SK-N-SH (cell line): ENCODE results near the gene TNFRSF12A. TPM values are rescaled to one million over a fixed set of nuclear protein-coding genes. Genes with fewer than 3 reads are reported as not detected.

Experiments
- CTCF ChIA-PET: fragments of 300-600, 350-600 bp; formaldehyde crosslinking; extraction: SDS; loops from one replicate; lab custom pipeline; 2021; lab: Yijun Ruan, JAX
- POLR2A ChIA-PET: fragments of 350-600 bp; sonication (Branson Sonifier 250); formaldehyde crosslinking; extraction: SDS; loops from one replicate; lab custom pipeline; 2020; ENCODE audit warnings: antibody characterized with exemption, inconsistent platforms; lab: Yijun Ruan, JAX
- DNase-seq: peaks from one replicate; pipeline ENCODE4 v3.0.0; 2012
- H2AFZ ChIP-seq: fragments of 200-600 bp; sonication (generic); 2 replicates; pipeline ENCODE4 v1.8.1; 2016; ENCODE audit warnings: antibody characterized with exemption, mild to moderate bottlenecking, low read depth
- H3F3A ChIP-seq: fragments of 200-600 bp; sonication (generic); replicated peaks from 2 replicates; pipeline ENCODE3; 2016; ENCODE audit warnings: antibody characterized with exemption, mild to moderate bottlenecking; ENCODE audit not compliant: insufficient read depth
- H3K27ac ChIP-seq, 2 experiments: fragments of 200-500 bp in 1 of 2; fragments of 200-600 bp in 1 of 2; sonication (Bioruptor generic) in 1 of 2; sonication (generic), shearing (Covaris generic) in 1 of 2; 2 replicates each; pipeline versions ENCODE4 v1.5.1 to v1.6.1; 2014 to 2016; ENCODE audit warnings: low read depth in 2 of 2, inconsistent platforms in 1 of 2, low read length in 1 of 2, mild to moderate bottlenecking in 1 of 2, mixed read lengths in 1 of 2
- H3K27me3 ChIP-seq: fragments of 200-600 bp; sonication (generic), shearing (Covaris generic); 2 replicates; pipeline ENCODE4 v1.6.1; 2016; ENCODE audit warnings: mixed run types; ENCODE audit not compliant: insufficient read depth
- H3K36me3 ChIP-seq, 2 experiments: fragments of 200-500 bp in 1 of 2; fragments of 200-600 bp in 1 of 2; sonication (Bioruptor generic) in 1 of 2; sonication (generic) in 1 of 2; replicated peaks in 1 of 2; 2 replicates each; pipeline versions ENCODE3 to v1.5.1; 2014 to 2016; ENCODE audit warnings: low read length in 1 of 2, mild to moderate bottlenecking in 1 of 2; ENCODE audit not compliant: insufficient read depth in 2 of 2, control insufficient read depth in 1 of 2
- H3K4me1 ChIP-seq, 2 experiments: fragments of 200-500 bp in 1 of 2; fragments of 200-600 bp in 1 of 2; sonication (Bioruptor generic) in 1 of 2; sonication (generic), shearing (Covaris generic) in 1 of 2; 2 replicates each; pipeline versions ENCODE4 v1.5.1 to v1.6.1; 2014 to 2016; ENCODE audit warnings: low read depth in 1 of 2, low read length in 1 of 2, mixed run types in 1 of 2; ENCODE audit not compliant: insufficient read depth in 2 of 2, control insufficient read depth in 1 of 2
- H3K4me2 ChIP-seq: fragments of 200-600 bp; sonication (generic), shearing (Covaris generic); 2 replicates; pipeline ENCODE4 v1.6.1; 2017; ENCODE audit warnings: mixed run types
- H3K4me3 ChIP-seq, 2 experiments: fragments of 200-500 bp in 1 of 2; fragments of 200-600 bp in 1 of 2; sonication (Bioruptor generic) in 1 of 2; sonication (generic), shearing (Covaris generic) in 1 of 2; 2 replicates each; pipeline versions ENCODE4 v1.5.1 to v1.8.1; 2014 to 2016; ENCODE audit warnings: low read depth in 2 of 2, inconsistent platforms in 1 of 2, low read length in 1 of 2, mild to moderate bottlenecking in 1 of 2, mixed read lengths in 1 of 2, moderate library complexity in 1 of 2
- H3K79me2 ChIP-seq: fragments of 200-600 bp; sonication (generic); 2 replicates; pipeline ENCODE4 v1.8.1; 2017; ENCODE audit warnings: mild to moderate bottlenecking; ENCODE audit not compliant: insufficient read depth
- H3K9ac ChIP-seq: fragments of 200-600 bp; sonication (generic); 2 replicates; pipeline ENCODE4 v1.6.1; 2017; ENCODE audit warnings: mixed run types
- H3K9me2 ChIP-seq: fragments of 200-600 bp; sonication (generic); 2 replicates; pipeline ENCODE4 v1.6.1; 2017; ENCODE audit warnings: mixed run types
- H3K9me3 ChIP-seq: fragments of 200-600 bp; sonication (generic); 2 replicates; pipeline ENCODE4 v1.6.1; 2017; ENCODE audit warnings: mixed run types, mild to moderate bottlenecking, moderate library complexity
- H4K20me1 ChIP-seq: fragments of 200-600 bp; sonication (generic); 2 replicates; pipeline ENCODE4 v1.6.1; 2017; ENCODE audit warnings: mild to moderate bottlenecking, mixed run types; ENCODE audit not compliant: insufficient read depth
- CHD2 ChIP-seq: fragments of 150-350 bp; IDR thresholded peaks from 2 replicates; pipeline ENCODE4 v1.6.1; 2018; ENCODE audit warnings: low read length; ENCODE audit not compliant: partially characterized antibody
- ELF1 ChIP-seq: IDR thresholded peaks from 2 replicates; pipeline ENCODE4 v1.4.0; 2012
- EP300 ChIP-seq, 2 experiments: IDR thresholded peaks; 2 replicates each; pipeline versions ENCODE4 v1.4.0 to v1.6.1; 2012; ENCODE audit warnings: borderline replicate concordance in 1 of 2, low read depth in 1 of 2, low read length in 1 of 2
- FOXM1 ChIP-seq: IDR thresholded peaks from 2 replicates; pipeline ENCODE4 v1.4.0; 2012; ENCODE audit warnings: low read depth, mild to moderate bottlenecking
- GATA2 ChIP-seq: sonication (generic); formaldehyde crosslinking; IDR thresholded peaks from 2 replicates; pipeline ENCODE4 v1.5.0; 2020; ENCODE audit warnings: mild to moderate bottlenecking, missing genetic modification reagents
- NRF1 ChIP-seq: IDR thresholded peaks from 2 replicates; pipeline ENCODE4 v1.6.1; 2012; ENCODE audit warnings: low read depth, mild to moderate bottlenecking, low read length
- PBX3 ChIP-seq: IDR thresholded peaks from 2 replicates; pipeline ENCODE4; 2012
- POLR2AphosphoS5 ChIP-seq: IDR thresholded peaks from 2 replicates; pipeline ENCODE4 v1.6.1; 2012; ENCODE audit warnings: low read depth, low read length
- RCOR1 ChIP-seq: fragments of 150-350 bp; IDR thresholded peaks from 2 replicates; pipeline ENCODE4 v1.6.1; 2017; ENCODE audit warnings: antibody characterized with exemption, low read length
- RFX5 ChIP-seq: IDR thresholded peaks from 2 replicates; pipeline ENCODE4 v1.6.1; 2012; ENCODE audit warnings: mild to moderate bottlenecking, improper control_type of control experiment, low read length
- TAF1 ChIP-seq: IDR thresholded peaks from 2 replicates; pipeline ENCODE4 v1.6.1; 2012; ENCODE audit warnings: low read depth, mild to moderate bottlenecking, low read length, moderate library complexity, borderline replicate concordance
- TCF12 ChIP-seq: IDR thresholded peaks from 2 replicates; pipeline ENCODE4 v1.4.0; 2012
- WGBS: methylation state at CpG from one replicate; pipeline ENCODE4 v1.1.6; 2017; ENCODE audit warnings: low lambda C conversion rate; 5-methylcytosine and 5-hydroxymethylcytosine counted together
- polyA plus RNA-seq, 3 experiments: library from polyadenylated mRNA; depleted of rRNA; stranded (reverse); fragments of >200 nt; gene quantifications; 2 replicates each; pipeline ENCODE4 v1.2.3, GENCODE V29; 2012
- TF ChIP-seq, protein P1 (sequence below): fragments of 200-600 bp; sonication (generic); IDR thresholded peaks from 2 replicates; pipeline ENCODE4 v1.6.1; 2017; ENCODE audit warnings: antibody characterized with exemption, mild to moderate bottlenecking, moderate library complexity
- TF ChIP-seq, protein P2 (sequence below): fragments of 150-350 bp; IDR thresholded peaks from 2 replicates; pipeline ENCODE4 v1.6.1; 2016; ENCODE audit warnings: mild to moderate bottlenecking, low read depth, low read length
- TF ChIP-seq, protein P3 (sequence below): IDR thresholded peaks from 2 replicates; pipeline ENCODE4 v1.6.1; 2012; ENCODE audit warnings: mild to moderate bottlenecking, low read depth, low read length, moderate library complexity
- TF ChIP-seq, protein P4 (sequence below): fragments of 150-350 bp; IDR thresholded peaks from 2 replicates; pipeline ENCODE4 v1.6.1; 2017; ENCODE audit warnings: antibody characterized with exemption, low read length, low read depth, borderline replicate concordance

The TNFRSF12A gene
- polyA plus RNA-seq, 1 of the 3 experiments (the other 2 are of a cell fraction), result 374 TPM

- TF ChIP-seq, protein P1, sequence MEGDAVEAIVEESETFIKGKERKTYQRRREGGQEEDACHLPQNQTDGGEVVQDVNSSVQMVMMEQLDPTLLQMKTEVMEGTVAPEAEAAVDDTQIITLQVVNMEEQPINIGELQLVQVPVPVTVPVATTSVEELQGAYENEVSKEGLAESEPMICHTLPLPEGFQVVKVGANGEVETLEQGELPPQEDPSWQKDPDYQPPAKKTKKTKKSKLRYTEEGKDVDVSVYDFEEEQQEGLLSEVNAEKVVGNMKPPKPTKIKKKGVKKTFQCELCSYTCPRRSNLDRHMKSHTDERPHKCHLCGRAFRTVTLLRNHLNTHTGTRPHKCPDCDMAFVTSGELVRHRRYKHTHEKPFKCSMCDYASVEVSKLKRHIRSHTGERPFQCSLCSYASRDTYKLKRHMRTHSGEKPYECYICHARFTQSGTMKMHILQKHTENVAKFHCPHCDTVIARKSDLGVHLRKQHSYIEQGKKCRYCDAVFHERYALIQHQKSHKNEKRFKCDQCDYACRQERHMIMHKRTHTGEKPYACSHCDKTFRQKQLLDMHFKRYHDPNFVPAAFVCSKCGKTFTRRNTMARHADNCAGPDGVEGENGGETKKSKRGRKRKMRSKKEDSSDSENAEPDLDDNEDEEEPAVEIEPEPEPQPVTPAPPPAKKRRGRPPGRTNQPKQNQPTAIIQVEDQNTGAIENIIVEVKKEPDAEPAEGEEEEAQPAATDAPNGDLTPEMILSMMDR, result no peak
- TF ChIP-seq CHD2, result no peak
- TF ChIP-seq POLR2AphosphoS5, result no peak; the same call in 1 of the 2 replicates
- TF ChIP-seq GATA2, result no peak
- no peak for TF ChIP-seq TCF12
- TF ChIP-seq PBX3, result no peak
- TF ChIP-seq NRF1, result no peak
- no peak for TF ChIP-seq RFX5
- TF ChIP-seq FOXM1, result 0 out of 2 replicates have a peak, but pooled peaks have one; percentile 9
- TF ChIP-seq, protein P2, sequence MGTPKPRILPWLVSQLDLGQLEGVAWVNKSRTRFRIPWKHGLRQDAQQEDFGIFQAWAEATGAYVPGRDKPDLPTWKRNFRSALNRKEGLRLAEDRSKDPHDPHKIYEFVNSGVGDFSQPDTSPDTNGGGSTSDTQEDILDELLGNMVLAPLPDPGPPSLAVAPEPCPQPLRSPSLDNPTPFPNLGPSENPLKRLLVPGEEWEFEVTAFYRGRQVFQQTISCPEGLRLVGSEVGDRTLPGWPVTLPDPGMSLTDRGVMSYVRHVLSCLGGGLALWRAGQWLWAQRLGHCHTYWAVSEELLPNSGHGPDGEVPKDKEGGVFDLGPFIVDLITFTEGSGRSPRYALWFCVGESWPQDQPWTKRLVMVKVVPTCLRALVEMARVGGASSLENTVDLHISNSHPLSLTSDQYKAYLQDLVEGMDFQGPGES, result no peak
- TF ChIP-seq TAF1, result no peak
- TF ChIP-seq, protein P3, sequence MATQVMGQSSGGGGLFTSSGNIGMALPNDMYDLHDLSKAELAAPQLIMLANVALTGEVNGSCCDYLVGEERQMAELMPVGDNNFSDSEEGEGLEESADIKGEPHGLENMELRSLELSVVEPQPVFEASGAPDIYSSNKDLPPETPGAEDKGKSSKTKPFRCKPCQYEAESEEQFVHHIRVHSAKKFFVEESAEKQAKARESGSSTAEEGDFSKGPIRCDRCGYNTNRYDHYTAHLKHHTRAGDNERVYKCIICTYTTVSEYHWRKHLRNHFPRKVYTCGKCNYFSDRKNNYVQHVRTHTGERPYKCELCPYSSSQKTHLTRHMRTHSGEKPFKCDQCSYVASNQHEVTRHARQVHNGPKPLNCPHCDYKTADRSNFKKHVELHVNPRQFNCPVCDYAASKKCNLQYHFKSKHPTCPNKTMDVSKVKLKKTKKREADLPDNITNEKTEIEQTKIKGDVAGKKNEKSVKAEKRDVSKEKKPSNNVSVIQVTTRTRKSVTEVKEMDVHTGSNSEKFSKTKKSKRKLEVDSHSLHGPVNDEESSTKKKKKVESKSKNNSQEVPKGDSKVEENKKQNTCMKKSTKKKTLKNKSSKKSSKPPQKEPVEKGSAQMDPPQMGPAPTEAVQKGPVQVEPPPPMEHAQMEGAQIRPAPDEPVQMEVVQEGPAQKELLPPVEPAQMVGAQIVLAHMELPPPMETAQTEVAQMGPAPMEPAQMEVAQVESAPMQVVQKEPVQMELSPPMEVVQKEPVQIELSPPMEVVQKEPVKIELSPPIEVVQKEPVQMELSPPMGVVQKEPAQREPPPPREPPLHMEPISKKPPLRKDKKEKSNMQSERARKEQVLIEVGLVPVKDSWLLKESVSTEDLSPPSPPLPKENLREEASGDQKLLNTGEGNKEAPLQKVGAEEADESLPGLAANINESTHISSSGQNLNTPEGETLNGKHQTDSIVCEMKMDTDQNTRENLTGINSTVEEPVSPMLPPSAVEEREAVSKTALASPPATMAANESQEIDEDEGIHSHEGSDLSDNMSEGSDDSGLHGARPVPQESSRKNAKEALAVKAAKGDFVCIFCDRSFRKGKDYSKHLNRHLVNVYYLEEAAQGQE, result no peak
Observed at GRCh38 chr16:3022684-3023414, 2.7 kb downstream of the TNFRSF12A start (continued).

DNA sequence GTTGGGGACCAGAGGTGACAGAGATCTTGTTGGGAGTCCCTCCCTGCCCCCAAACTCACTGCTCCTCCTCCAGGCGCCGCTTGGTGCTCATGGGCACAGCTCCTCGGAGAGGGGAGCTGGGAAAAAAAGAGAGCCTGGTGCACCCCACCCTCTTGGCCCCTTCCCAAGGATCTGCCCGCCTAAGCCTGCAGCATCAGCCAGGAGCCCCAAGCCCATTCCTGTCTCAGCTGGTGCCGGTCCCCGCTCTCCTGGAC, 3.2 kb downstream of the TNFRSF12A start:
- Histone ChIP-seq H3K27ac (peak overlapping the region; percentile 94 to 99), H3K27me3 (no peaks in the 10 kb centered on the region), H2AFZ (no peak overlapping the region), H4K20me1 (peaks cover 11% of the 10 kb centered on the region), H3K36me3 (peaks cover 21 to 26% of the 10 kb centered on the region in 2 experiments), H3K9me3 (no peaks in the 10 kb centered on the region), H3K9ac (peak overlapping the region; percentile 100), H3K4me2 (peak overlapping the region; percentile 99), H3F3A (peaks cover 51% of the 10 kb centered on the region), H3K9me2 (no peaks in the 10 kb centered on the region), H3K4me1 (peaks cover 8 to 28% of the 10 kb centered on the region in 2 experiments; a peak in 3 of 4 replicates), H3K79me2 (peaks cover 11% of the 10 kb centered on the region; the same call in 1 of the 2 replicates), H3K4me3 (peak overlapping the region; percentile 80 to 88)
- ChIA-PET POLR2A (no interaction called here), CTCF (interaction anchor here (0.7 to 8.5 kb wide), 5 partner anchors 8 to 66 kb away, joined by 3 to 111 read pairs (median 4); no protein-coding TSS in a partner anchor)
- 0% methylated on average over 1 of the region's 6 CpGs for WGBS
- TF ChIP-seq, protein P4, sequence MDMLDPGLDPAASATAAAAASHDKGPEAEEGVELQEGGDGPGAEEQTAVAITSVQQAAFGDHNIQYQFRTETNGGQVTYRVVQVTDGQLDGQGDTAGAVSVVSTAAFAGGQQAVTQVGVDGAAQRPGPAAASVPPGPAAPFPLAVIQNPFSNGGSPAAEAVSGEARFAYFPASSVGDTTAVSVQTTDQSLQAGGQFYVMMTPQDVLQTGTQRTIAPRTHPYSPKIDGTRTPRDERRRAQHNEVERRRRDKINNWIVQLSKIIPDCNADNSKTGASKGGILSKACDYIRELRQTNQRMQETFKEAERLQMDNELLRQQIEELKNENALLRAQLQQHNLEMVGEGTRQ, result no peak
- peak; percentile 5; the same call in 1 of the 2 replicates for TF ChIP-seq ELF1
- TF ChIP-seq PBX3, result no peak; the same call in none of the 2 replicates
- no peak; the same call in 1 of the 2 replicates for TF ChIP-seq POLR2AphosphoS5
- peak in 1 of 2 experiments; percentile 6; a peak in 1 of 4 replicates for TF ChIP-seq EP300 (IDR thresholded peaks at IDR 0.05; ENCODE audit: borderline replicate concordance in 1 of 2, low read depth in 1 of 2, low read length in 1 of 2)
- TF ChIP-seq TAF1, result peak; percentile 25; the same call in 1 of the 2 replicates
- TF ChIP-seq RCOR1, result no peak
- DNase-seq, result no peak
